SK-N-SH (cell line): ENCODE measurements around the gene GNB5. TPM values are rescaled to one million over a fixed set of nuclear protein-coding genes. Genes with fewer than 3 reads are reported as not detected.
A peak's percentile ranks its signal among the peaks of the same experiment; 100 is the strongest.

Source experiments
- CTCF ChIA-PET: fragments of 300-600, 350-600 bp; formaldehyde crosslinking; extraction: SDS; loops from one replicate; lab custom pipeline; 2021; lab: Yijun Ruan, JAX
- POLR2A ChIA-PET: fragments of 350-600 bp; sonication (Branson Sonifier 250); formaldehyde crosslinking; extraction: SDS; loops from one replicate; lab custom pipeline; 2020; ENCODE audit warnings: antibody characterized with exemption, inconsistent platforms; lab: Yijun Ruan, JAX
- DNase-seq: peaks from one replicate; pipeline ENCODE4 v3.0.0; 2012
- H2AFZ ChIP-seq: fragments of 200-600 bp; sonication (generic); 2 replicates; pipeline ENCODE4 v1.8.1; 2016; ENCODE audit warnings: antibody characterized with exemption, mild to moderate bottlenecking, low read depth
- H3F3A ChIP-seq: fragments of 200-600 bp; sonication (generic); replicated peaks from 2 replicates; pipeline ENCODE3; 2016; ENCODE audit warnings: antibody characterized with exemption, mild to moderate bottlenecking; ENCODE audit not compliant: insufficient read depth
- H3K27ac ChIP-seq, 2 experiments: fragments of 200-500 bp in 1 of 2; fragments of 200-600 bp in 1 of 2; sonication (Bioruptor generic) in 1 of 2; sonication (generic), shearing (Covaris generic) in 1 of 2; 2 replicates each; pipeline versions ENCODE4 v1.5.1 to v1.6.1; 2014 to 2016; ENCODE audit warnings: low read depth in 2 of 2, inconsistent platforms in 1 of 2, low read length in 1 of 2, mild to moderate bottlenecking in 1 of 2, mixed read lengths in 1 of 2
- H3K27me3 ChIP-seq: fragments of 200-600 bp; sonication (generic), shearing (Covaris generic); 2 replicates; pipeline ENCODE4 v1.6.1; 2016; ENCODE audit warnings: mixed run types; ENCODE audit not compliant: insufficient read depth
- H3K36me3 ChIP-seq, 2 experiments: fragments of 200-500 bp in 1 of 2; fragments of 200-600 bp in 1 of 2; sonication (Bioruptor generic) in 1 of 2; sonication (generic) in 1 of 2; replicated peaks in 1 of 2; 2 replicates each; pipeline versions ENCODE3 to v1.5.1; 2014 to 2016; ENCODE audit warnings: low read length in 1 of 2, mild to moderate bottlenecking in 1 of 2; ENCODE audit not compliant: insufficient read depth in 2 of 2, control insufficient read depth in 1 of 2
- H3K4me1 ChIP-seq, 2 experiments: fragments of 200-500 bp in 1 of 2; fragments of 200-600 bp in 1 of 2; sonication (Bioruptor generic) in 1 of 2; sonication (generic), shearing (Covaris generic) in 1 of 2; 2 replicates each; pipeline versions ENCODE4 v1.5.1 to v1.6.1; 2014 to 2016; ENCODE audit warnings: low read depth in 1 of 2, low read length in 1 of 2, mixed run types in 1 of 2; ENCODE audit not compliant: insufficient read depth in 2 of 2, control insufficient read depth in 1 of 2
- H3K4me2 ChIP-seq: fragments of 200-600 bp; sonication (generic), shearing (Covaris generic); 2 replicates; pipeline ENCODE4 v1.6.1; 2017; ENCODE audit warnings: mixed run types
- H3K4me3 ChIP-seq, 2 experiments: fragments of 200-500 bp in 1 of 2; fragments of 200-600 bp in 1 of 2; sonication (Bioruptor generic) in 1 of 2; sonication (generic), shearing (Covaris generic) in 1 of 2; 2 replicates each; pipeline versions ENCODE4 v1.5.1 to v1.8.1; 2014 to 2016; ENCODE audit warnings: low read depth in 2 of 2, inconsistent platforms in 1 of 2, low read length in 1 of 2, mild to moderate bottlenecking in 1 of 2, mixed read lengths in 1 of 2, moderate library complexity in 1 of 2
- H3K79me2 ChIP-seq: fragments of 200-600 bp; sonication (generic); 2 replicates; pipeline ENCODE4 v1.8.1; 2017; ENCODE audit warnings: mild to moderate bottlenecking; ENCODE audit not compliant: insufficient read depth
- H3K9ac ChIP-seq: fragments of 200-600 bp; sonication (generic); 2 replicates; pipeline ENCODE4 v1.6.1; 2017; ENCODE audit warnings: mixed run types
- H3K9me2 ChIP-seq: fragments of 200-600 bp; sonication (generic); 2 replicates; pipeline ENCODE4 v1.6.1; 2017; ENCODE audit warnings: mixed run types
- H3K9me3 ChIP-seq: fragments of 200-600 bp; sonication (generic); 2 replicates; pipeline ENCODE4 v1.6.1; 2017; ENCODE audit warnings: mixed run types, mild to moderate bottlenecking, moderate library complexity
- H4K20me1 ChIP-seq: fragments of 200-600 bp; sonication (generic); 2 replicates; pipeline ENCODE4 v1.6.1; 2017; ENCODE audit warnings: mild to moderate bottlenecking, mixed run types; ENCODE audit not compliant: insufficient read depth
- EP300 ChIP-seq, 2 experiments: IDR thresholded peaks; 2 replicates each; pipeline versions ENCODE4 v1.4.0 to v1.6.1; 2012; ENCODE audit warnings: borderline replicate concordance in 1 of 2, low read depth in 1 of 2, low read length in 1 of 2
- FOSL2 ChIP-seq: IDR thresholded peaks from 2 replicates; pipeline ENCODE4 v1.4.0; 2012; ENCODE audit warnings: low read depth, mild to moderate bottlenecking, moderate library complexity, borderline replicate concordance
- FOXJ3 ChIP-seq: sonication (generic); formaldehyde crosslinking; IDR thresholded peaks from 2 replicates; pipeline ENCODE4 v1.5.1; 2020; ENCODE audit warnings: mild to moderate bottlenecking, missing genetic modification reagents
- GABPA ChIP-seq: IDR thresholded peaks from 2 replicates; pipeline ENCODE4 v1.4.0; 2012; ENCODE audit warnings: low read depth, mild to moderate bottlenecking
- JUND ChIP-seq: IDR thresholded peaks from 2 replicates; pipeline ENCODE4 v1.4.0; 2012
- NFIC ChIP-seq: IDR thresholded peaks from 2 replicates; pipeline ENCODE4 v1.4.0; 2012; ENCODE audit warnings: borderline replicate concordance
- RAD21 ChIP-seq: IDR thresholded peaks from 2 replicates; pipeline ENCODE4 v1.6.1; 2012; ENCODE audit warnings: mild to moderate bottlenecking, low read length
- RXRA ChIP-seq: IDR thresholded peaks from 2 replicates; pipeline ENCODE4 v1.4.0; 2012; ENCODE audit warnings: low read depth, mild to moderate bottlenecking, borderline replicate concordance
- TAF1 ChIP-seq: IDR thresholded peaks from 2 replicates; pipeline ENCODE4 v1.6.1; 2012; ENCODE audit warnings: low read depth, mild to moderate bottlenecking, low read length, moderate library complexity, borderline replicate concordance
- TEAD4 ChIP-seq: IDR thresholded peaks from 2 replicates; pipeline ENCODE4 v1.4.0; 2012; ENCODE audit warnings: mild to moderate bottlenecking, borderline replicate concordance; ENCODE audit not compliant: insufficient read depth
- WGBS: methylation state at CpG from one replicate; pipeline ENCODE4 v1.1.6; 2017; ENCODE audit warnings: low lambda C conversion rate; 5-methylcytosine and 5-hydroxymethylcytosine counted together
- polyA plus RNA-seq, 3 experiments: library from polyadenylated mRNA; depleted of rRNA; stranded (reverse); fragments of >200 nt; gene quantifications; 2 replicates each; pipeline ENCODE4 v1.2.3, GENCODE V29; 2012
- TF ChIP-seq, protein P1 (sequence below): fragments of 150-350 bp; IDR thresholded peaks from 2 replicates; pipeline ENCODE4 v1.6.1; 2017; ENCODE audit warnings: antibody characterized with exemption, low read length, low read depth, borderline replicate concordance
- TF ChIP-seq, protein P2 (sequence below): IDR thresholded peaks from 2 replicates; pipeline ENCODE4 v1.6.1; 2012; ENCODE audit warnings: mild to moderate bottlenecking, low read depth, low read length, moderate library complexity
- TF ChIP-seq, protein P3 (sequence below): fragments of 150-350 bp; IDR thresholded peaks from 2 replicates; pipeline ENCODE4 v1.6.1; 2016; ENCODE audit warnings: mild to moderate bottlenecking, low read depth, low read length
- TF ChIP-seq, protein P4 (sequence below): IDR thresholded peaks from 2 replicates; pipeline ENCODE4 v1.4.0; 2012; ENCODE audit warnings: low read depth, borderline replicate concordance

Gene GNB5
- polyA plus RNA-seq, 1 of the 3 experiments (the other 2 are of a cell fraction): 73.7 TPM

DNA sequence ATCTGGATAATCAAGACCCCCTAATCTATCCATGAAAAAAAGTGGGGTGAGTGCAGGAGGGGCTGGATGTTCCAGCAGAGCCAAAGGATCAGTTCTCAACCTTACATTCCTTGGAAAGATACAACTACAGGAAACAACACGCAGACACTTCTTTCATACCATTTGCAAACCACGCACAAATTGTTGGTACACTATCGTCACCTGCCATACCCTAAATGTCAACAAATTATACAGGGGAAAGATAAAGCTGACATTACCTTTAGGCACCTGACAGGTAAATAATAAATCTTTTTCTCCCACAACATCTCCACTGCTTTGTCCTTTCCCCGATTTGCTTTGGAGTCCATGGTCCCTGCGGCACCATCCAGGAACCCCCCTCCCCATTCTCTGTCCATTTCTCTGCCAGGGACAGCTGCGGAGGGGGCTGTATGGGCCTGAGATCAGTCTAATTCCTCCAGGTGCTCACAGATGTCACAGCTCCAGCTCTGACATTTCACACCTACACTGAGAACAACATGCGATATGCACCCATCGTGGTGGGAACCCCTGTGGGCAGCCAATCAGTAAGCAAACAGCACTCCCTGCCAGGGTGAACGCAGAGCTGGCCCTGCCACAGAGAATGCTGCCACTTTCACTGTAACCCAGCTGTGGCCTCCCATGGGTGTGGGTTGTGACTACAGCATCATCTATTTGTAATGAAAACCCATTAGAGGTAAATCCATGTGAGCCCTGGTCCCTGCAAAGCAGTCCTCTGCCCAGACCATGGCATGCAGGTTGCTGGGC is 41.0 kb downstream of the GNB5 start:
- Histone ChIP-seq H3K9me2 (no peaks in the 10 kb centered on the region), H3K4me2 (no peak overlapping the region), H3K27ac (no peak overlapping the region), H3K9me3 (no peaks in the 10 kb centered on the region), H4K20me1 (no peaks in the 10 kb centered on the region), H3K4me1 (no peaks in the 10 kb centered on the region), H3K79me2 (peaks cover 10% of the 10 kb centered on the region; the same call in 1 of the 2 replicates), H3F3A (peaks cover 16% of the 10 kb centered on the region), H3K36me3 (peaks cover 21 to 22% of the 10 kb centered on the region in 2 experiments), H3K4me3 (no peak overlapping the region), H3K27me3 (no peaks in the 10 kb centered on the region), H3K9ac (no peak overlapping the region), H2AFZ (no peak overlapping the region)
- POLR2A ChIA-PET: no interaction called here
- 92% methylated on average over 9 of the region's 9 CpGs for WGBS
- TF ChIP-seq, protein P1, sequence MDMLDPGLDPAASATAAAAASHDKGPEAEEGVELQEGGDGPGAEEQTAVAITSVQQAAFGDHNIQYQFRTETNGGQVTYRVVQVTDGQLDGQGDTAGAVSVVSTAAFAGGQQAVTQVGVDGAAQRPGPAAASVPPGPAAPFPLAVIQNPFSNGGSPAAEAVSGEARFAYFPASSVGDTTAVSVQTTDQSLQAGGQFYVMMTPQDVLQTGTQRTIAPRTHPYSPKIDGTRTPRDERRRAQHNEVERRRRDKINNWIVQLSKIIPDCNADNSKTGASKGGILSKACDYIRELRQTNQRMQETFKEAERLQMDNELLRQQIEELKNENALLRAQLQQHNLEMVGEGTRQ: no peak
- TF ChIP-seq, protein P2, sequence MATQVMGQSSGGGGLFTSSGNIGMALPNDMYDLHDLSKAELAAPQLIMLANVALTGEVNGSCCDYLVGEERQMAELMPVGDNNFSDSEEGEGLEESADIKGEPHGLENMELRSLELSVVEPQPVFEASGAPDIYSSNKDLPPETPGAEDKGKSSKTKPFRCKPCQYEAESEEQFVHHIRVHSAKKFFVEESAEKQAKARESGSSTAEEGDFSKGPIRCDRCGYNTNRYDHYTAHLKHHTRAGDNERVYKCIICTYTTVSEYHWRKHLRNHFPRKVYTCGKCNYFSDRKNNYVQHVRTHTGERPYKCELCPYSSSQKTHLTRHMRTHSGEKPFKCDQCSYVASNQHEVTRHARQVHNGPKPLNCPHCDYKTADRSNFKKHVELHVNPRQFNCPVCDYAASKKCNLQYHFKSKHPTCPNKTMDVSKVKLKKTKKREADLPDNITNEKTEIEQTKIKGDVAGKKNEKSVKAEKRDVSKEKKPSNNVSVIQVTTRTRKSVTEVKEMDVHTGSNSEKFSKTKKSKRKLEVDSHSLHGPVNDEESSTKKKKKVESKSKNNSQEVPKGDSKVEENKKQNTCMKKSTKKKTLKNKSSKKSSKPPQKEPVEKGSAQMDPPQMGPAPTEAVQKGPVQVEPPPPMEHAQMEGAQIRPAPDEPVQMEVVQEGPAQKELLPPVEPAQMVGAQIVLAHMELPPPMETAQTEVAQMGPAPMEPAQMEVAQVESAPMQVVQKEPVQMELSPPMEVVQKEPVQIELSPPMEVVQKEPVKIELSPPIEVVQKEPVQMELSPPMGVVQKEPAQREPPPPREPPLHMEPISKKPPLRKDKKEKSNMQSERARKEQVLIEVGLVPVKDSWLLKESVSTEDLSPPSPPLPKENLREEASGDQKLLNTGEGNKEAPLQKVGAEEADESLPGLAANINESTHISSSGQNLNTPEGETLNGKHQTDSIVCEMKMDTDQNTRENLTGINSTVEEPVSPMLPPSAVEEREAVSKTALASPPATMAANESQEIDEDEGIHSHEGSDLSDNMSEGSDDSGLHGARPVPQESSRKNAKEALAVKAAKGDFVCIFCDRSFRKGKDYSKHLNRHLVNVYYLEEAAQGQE: no peak
- TF ChIP-seq GABPA: no peak
- no peak for DNase-seq
- CTCF ChIA-PET: interaction anchor here (0.8 to 1.4 kb wide), 4 partner anchors 9 to 261 kb away, joined by 3 to 6 read pairs (median 4); no protein-coding TSS in a partner anchor

DNA sequence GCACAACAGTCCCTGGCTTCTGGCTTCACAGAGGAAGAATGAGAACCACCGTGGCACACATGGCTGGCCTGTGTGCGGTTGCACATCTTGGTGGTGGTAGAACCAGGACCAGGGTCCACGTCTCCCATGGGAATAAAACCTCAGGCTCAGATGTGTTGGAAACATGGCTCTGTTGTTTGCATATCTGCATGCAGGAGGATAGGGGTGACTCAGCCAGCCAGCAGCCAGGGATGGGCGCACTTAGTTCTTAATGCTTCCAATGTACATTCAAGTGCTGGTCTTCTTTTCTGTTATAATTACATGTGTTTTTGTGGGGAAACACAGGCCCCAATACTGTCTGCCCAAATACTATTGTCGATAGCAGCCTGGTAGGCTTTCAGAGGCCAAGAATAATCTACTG is 42.8 kb downstream of the GNB5 start:
- no peak for DNase-seq
- Histone ChIP-seq H3K9me3 (no peaks in the 10 kb centered on the region), H3K27ac (peak overlapping the region in 1 of 2 experiments; percentile 44; a peak in 1 of 4 replicates), H2AFZ (no peak overlapping the region), H3K9ac (no peak overlapping the region), H3K4me3 (no peak overlapping the region), H3K27me3 (no peaks in the 10 kb centered on the region), H3F3A (peaks cover 33% of the 10 kb centered on the region), H3K79me2 (peaks cover 3% of the 10 kb centered on the region; the same call in 1 of the 2 replicates), H3K4me1 (peaks cover 0 to 11% of the 10 kb centered on the region in 2 experiments; a peak in 2 of 4 replicates), H3K9me2 (no peaks in the 10 kb centered on the region), H3K36me3 (peaks cover 17 to 21% of the 10 kb centered on the region in 2 experiments), H4K20me1 (no peaks in the 10 kb centered on the region), H3K4me2 (no peak overlapping the region)
- ChIA-PET POLR2A (no interaction called here), CTCF (no interaction called here)
- no peak for TF ChIP-seq RAD21
- TF ChIP-seq JUND: no peak
- TF ChIP-seq TAF1: no peak
- TF ChIP-seq TEAD4: no peak
- no peak for TF ChIP-seq EP300 (IDR thresholded peaks at IDR 0.05; ENCODE audit: borderline replicate concordance in 1 of 2, low read depth in 1 of 2, low read length in 1 of 2)
- TF ChIP-seq, protein P2: no peak
- TF ChIP-seq, protein P3, sequence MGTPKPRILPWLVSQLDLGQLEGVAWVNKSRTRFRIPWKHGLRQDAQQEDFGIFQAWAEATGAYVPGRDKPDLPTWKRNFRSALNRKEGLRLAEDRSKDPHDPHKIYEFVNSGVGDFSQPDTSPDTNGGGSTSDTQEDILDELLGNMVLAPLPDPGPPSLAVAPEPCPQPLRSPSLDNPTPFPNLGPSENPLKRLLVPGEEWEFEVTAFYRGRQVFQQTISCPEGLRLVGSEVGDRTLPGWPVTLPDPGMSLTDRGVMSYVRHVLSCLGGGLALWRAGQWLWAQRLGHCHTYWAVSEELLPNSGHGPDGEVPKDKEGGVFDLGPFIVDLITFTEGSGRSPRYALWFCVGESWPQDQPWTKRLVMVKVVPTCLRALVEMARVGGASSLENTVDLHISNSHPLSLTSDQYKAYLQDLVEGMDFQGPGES: no peak
- TF ChIP-seq NFIC: no peak
- TF ChIP-seq FOXJ3 (CRISPR knock-in tag): no peak
- TF ChIP-seq, protein P4, sequence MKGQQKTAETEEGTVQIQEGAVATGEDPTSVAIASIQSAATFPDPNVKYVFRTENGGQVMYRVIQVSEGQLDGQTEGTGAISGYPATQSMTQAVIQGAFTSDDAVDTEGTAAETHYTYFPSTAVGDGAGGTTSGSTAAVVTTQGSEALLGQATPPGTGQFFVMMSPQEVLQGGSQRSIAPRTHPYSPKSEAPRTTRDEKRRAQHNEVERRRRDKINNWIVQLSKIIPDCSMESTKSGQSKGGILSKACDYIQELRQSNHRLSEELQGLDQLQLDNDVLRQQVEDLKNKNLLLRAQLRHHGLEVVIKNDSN: no peak
- no peak for TF ChIP-seq RXRA
- no peak for TF ChIP-seq FOSL2
- WGBS: 91% methylated on average over 5 of the region's 5 CpGs
